ENCODE results near the gene ELOB. TPM values are rescaled to one million over a fixed set of nuclear protein-coding genes. Genes with fewer than 3 reads are reported as not detected.
A peak's percentile ranks its signal among the peaks of the same experiment; 100 is the strongest.

ELOB gene
- total RNA-seq, 4 donors from 2014 or later = 181 to 341 (median 323) TPM

- DNase-seq (ENCODE audit: low spot score) (no peak), ATAC-seq (ENCODE audit: low FRiP score) (no peak)
- no peak for TF ChIP-seq CTCF (IDR thresholded peaks at IDR 0.05)
These were observed 40.5 kb upstream of the ELOB start for GRCh38 chr16:2817340-2818271.

- ATAC-seq (ENCODE audit: low FRiP score) = no peak
- no peak for DNase-seq (ENCODE audit: low spot score)
- no peak for TF ChIP-seq CTCF (IDR thresholded peaks at IDR 0.05)
These were observed 39.8 kb upstream of the ELOB start, which contains the start of gene PRSS21 for GRCh38 chr16:2816751-2817339. TSS of gene PRSS21 (plus strand) at chr16:2817237. CDS start at chr16:2817269, 32 bp downstream.

- DNase-seq (ENCODE audit: low spot score) (no peak), ATAC-seq (ENCODE audit: low FRiP score) (no peak)
- no peak for TF ChIP-seq CTCF (IDR thresholded peaks at IDR 0.05)
These were observed 38.3 kb upstream of the ELOB start for GRCh38 chr16:2815299-2815771.

GRCh38 chr16:2814551-2815298 lies 37.6 kb upstream of the ELOB start:
- ATAC-seq (ENCODE audit: low FRiP score) (no peak), DNase-seq (ENCODE audit: low spot score) (peak; percentile 13)
- no peak for TF ChIP-seq CTCF (IDR thresholded peaks at IDR 0.05)

GRCh38 chr16:2813771-2814221 lies 36.7 kb upstream of the ELOB start:
- DNase-seq (ENCODE audit: low spot score) (no peak), ATAC-seq (ENCODE audit: low FRiP score) (no peak)
- no peak for TF ChIP-seq CTCF (IDR thresholded peaks at IDR 0.05)

GRCh38 chr16:2811703-2812471 lies 34.8 kb upstream of the ELOB start:
- DNase-seq (ENCODE audit: low spot score) (no peak), ATAC-seq (ENCODE audit: low FRiP score) (no peak)
- no peak for TF ChIP-seq CTCF (IDR thresholded peaks at IDR 0.05)

Measured in omental fat pad (tissue), 4 donors.